H1 (cell line): ENCODE data around the gene BLOC1S1. TPM values are rescaled to one million over a fixed set of nuclear protein-coding genes. Genes with fewer than 3 reads are reported as not detected.

Experiments used
- CTCF ChIA-PET: fragments of 300-600 bp; sonication (Branson Sonifier 250); formaldehyde crosslinking; loops from one replicate; lab custom pipeline; 2021; ENCODE audit not compliant: partially characterized antibody; lab: Charles Lee
- POLR2A ChIA-PET: fragments of 300-600 bp; sonication (Branson Sonifier 250); formaldehyde crosslinking; loops from one replicate; lab custom pipeline; 2021; ENCODE audit warnings: inconsistent platforms; ENCODE audit not compliant: partially characterized antibody; lab: Charles Lee
- DNase-seq, 2 experiments: peaks; one replicate each; pipeline versions ENCODE4 v3.0.0 to v3.0.0-alpha.2; 2010 to 2022; ENCODE audit warnings: low spot score in 2 of 2, low read depth in 1 of 2, mixed read lengths in 1 of 2
- FAIRE-seq: peaks from 2 replicates; lab custom pipeline; 2011; peaks lifted over from hg19 to GRCh38; lab: Jason Lieb, UNC
- H2AFZ ChIP-seq: 2 replicates; pipeline ENCODE4 v1.8.1; 2012; ENCODE audit warnings: low read length, inconsistent platforms
- H2AK5ac ChIP-seq: 2 replicates; pipeline ENCODE4 v1.6.1; 2013; ENCODE audit warnings: low read depth, low read length
- H2BK120ac ChIP-seq: replicated peaks from 2 replicates; pipeline ENCODE3; 2013; ENCODE audit warnings: low read depth, low read length, inconsistent platforms
- H2BK12ac ChIP-seq: 2 replicates; pipeline ENCODE4 v1.6.1; 2013; ENCODE audit warnings: low read depth, low read length
- H2BK15ac ChIP-seq: 2 replicates; pipeline ENCODE4 v1.6.1; 2013; ENCODE audit warnings: low read length
- H2BK20ac ChIP-seq: 2 replicates; pipeline ENCODE4 v1.6.1; 2013; ENCODE audit warnings: low read length
- H2BK5ac ChIP-seq: 2 replicates; pipeline ENCODE4 v1.6.1; 2013; ENCODE audit warnings: low read depth, low read length
- H3K14ac ChIP-seq: 2 replicates; pipeline ENCODE4 v1.6.1; 2013; ENCODE audit warnings: inconsistent platforms; ENCODE audit not compliant: insufficient read length
- H3K18ac ChIP-seq: 2 replicates; pipeline ENCODE4 v1.6.1; 2013; ENCODE audit warnings: low read length; ENCODE audit errors: extremely low read depth
- H3K23ac ChIP-seq: 2 replicates; pipeline ENCODE4 v1.6.1; 2013; ENCODE audit warnings: inconsistent platforms; ENCODE audit not compliant: insufficient read length
- H3K23me2 ChIP-seq: 2 replicates; pipeline ENCODE4 v1.6.1; 2013; ENCODE audit warnings: low read depth, low read length
- H3K27ac ChIP-seq: 2 replicates; pipeline ENCODE4 v1.6.1; 2011; ENCODE audit warnings: low read depth, low read length, inconsistent platforms
- H3K27me3 ChIP-seq, 4 experiments: replicated peaks in 1 of 4; 1 replicate in 1 of 4; 2 replicates in 3 of 4; pipeline versions ENCODE4 v1.6.1 to v1.8.1; 2011 to 2013; ENCODE audit warnings: low read length in 3 of 4, mild to moderate bottlenecking in 3 of 4, inconsistent platforms in 2 of 4, mixed read lengths in 2 of 4, moderate library complexity in 1 of 4; ENCODE audit not compliant: control insufficient read depth in 3 of 4, insufficient read depth in 3 of 4; ENCODE audit errors: extremely low read depth in 1 of 4
- H3K36me3 ChIP-seq, 4 experiments: 2 replicates each; pipeline versions ENCODE4 v1.6.1 to v1.8.1; 2011 to 2013; ENCODE audit warnings: mild to moderate bottlenecking in 4 of 4, low read length in 3 of 4, moderate library complexity in 2 of 4, control low read depth in 1 of 4, inconsistent platforms in 1 of 4; ENCODE audit not compliant: insufficient read depth in 4 of 4, control insufficient read depth in 2 of 4
- H3K4ac ChIP-seq: replicated peaks from 2 replicates; pipeline ENCODE3; 2013; ENCODE audit warnings: low read length, low read depth, mixed read lengths, inconsistent platforms; ENCODE audit not compliant: insufficient read length
- H3K4me1 ChIP-seq, 4 experiments: replicated peaks in 1 of 4; 1 replicate in 1 of 4; 2 replicates in 3 of 4; pipeline versions ENCODE4 v1.6.1 to v1.8.1; 2011 to 2013; ENCODE audit warnings: low read length in 3 of 4, inconsistent platforms in 2 of 4, mixed read lengths in 1 of 4; ENCODE audit not compliant: insufficient read depth in 4 of 4, control insufficient read depth in 3 of 4
- H3K4me2 ChIP-seq, 2 experiments: 2 replicates each; pipeline versions ENCODE4 v1.6.1 to v1.8.1; 2011 to 2013; ENCODE audit warnings: low read depth in 2 of 2, low read length in 2 of 2, control low read depth in 1 of 2, inconsistent platforms in 1 of 2, mild to moderate bottlenecking in 1 of 2; ENCODE audit not compliant: insufficient read depth in 1 of 2
- H3K4me3 ChIP-seq, 4 experiments: fragments of 200-600, 300-600 bp in 1 of 4; sonication (generic), shearing (Covaris generic), sonication (Bioruptor Twin) in 1 of 4; 2 replicates each; pipeline versions ENCODE4 v1.5.1 to v1.8.1; 2011 to 2016; ENCODE audit warnings: low read length in 4 of 4, low read depth in 3 of 4, control low read depth in 2 of 4, inconsistent platforms in 2 of 4, mild to moderate bottlenecking in 2 of 4, mixed read lengths in 1 of 4, moderate library complexity in 1 of 4; ENCODE audit not compliant: insufficient read depth in 2 of 4; ENCODE audit errors: extremely low read depth in 1 of 4
- H3K56ac ChIP-seq: replicated peaks from 2 replicates; pipeline ENCODE3; 2013; ENCODE audit warnings: low read depth, mild to moderate bottlenecking, mixed read lengths, low read length, inconsistent platforms; ENCODE audit not compliant: insufficient read length
- H3K79me1 ChIP-seq: 2 replicates; pipeline ENCODE4 v1.6.1; 2013; ENCODE audit warnings: low read depth, low read length, control low read depth
- H3K79me2 ChIP-seq, 2 experiments: 2 replicates each; pipeline versions ENCODE4 v1.6.1 to v1.8.1; 2012 to 2013; ENCODE audit warnings: low read length in 2 of 2, mild to moderate bottlenecking in 2 of 2, inconsistent platforms in 1 of 2; ENCODE audit not compliant: insufficient read depth in 2 of 2, control insufficient read depth in 1 of 2
- H3K9ac ChIP-seq, 4 experiments: replicated peaks in 1 of 4; 1 replicate in 1 of 4; 2 replicates in 3 of 4; pipeline versions ENCODE4 v1.6.1 to v1.8.1; 2011 to 2013; ENCODE audit warnings: low read depth in 3 of 4, low read length in 3 of 4, control low read depth in 2 of 4, mild to moderate bottlenecking in 2 of 4, moderate library complexity in 2 of 4, inconsistent platforms in 1 of 4; ENCODE audit errors: extremely low read depth in 1 of 4
- H3K9me3 ChIP-seq, 2 experiments: 2 replicates each; pipeline versions ENCODE4 v1.6.1 to v1.8.1; 2012 to 2013; ENCODE audit warnings: mild to moderate bottlenecking in 2 of 2, moderate library complexity in 2 of 2, control low read depth in 1 of 2, inconsistent platforms in 1 of 2, low read depth in 1 of 2, low read length in 1 of 2, mixed read lengths in 1 of 2; ENCODE audit not compliant: insufficient read depth in 2 of 2
- H4K20me1 ChIP-seq, 2 experiments: replicated peaks in 1 of 2; 2 replicates each; pipeline versions ENCODE3 to v1.8.1; 2011 to 2013; ENCODE audit warnings: inconsistent platforms in 2 of 2, low read length in 2 of 2, mild to moderate bottlenecking in 1 of 2; ENCODE audit not compliant: insufficient read depth in 2 of 2, control insufficient read depth in 1 of 2
- H4K5ac ChIP-seq: 2 replicates; pipeline ENCODE4 v1.6.1; 2013; ENCODE audit warnings: low read length, low read depth, mixed read lengths, inconsistent platforms; ENCODE audit not compliant: insufficient read length
- H4K8ac ChIP-seq: 2 replicates; pipeline ENCODE4 v1.8.0; 2013; ENCODE audit warnings: mild to moderate bottlenecking, moderate library complexity, low read length, inconsistent platforms; ENCODE audit not compliant: insufficient read depth; ENCODE audit errors: extremely low read depth
- H4K91ac ChIP-seq: replicated peaks from 2 replicates; pipeline ENCODE3; 2013; ENCODE audit warnings: low read length, mixed read lengths, inconsistent platforms; ENCODE audit not compliant: insufficient read length
- CEBPB ChIP-seq: IDR thresholded peaks from 2 replicates; pipeline ENCODE4 v1.6.1; 2012; ENCODE audit warnings: low read depth, low read length
- POLR2AphosphoS5 ChIP-seq: IDR thresholded peaks from 2 replicates; pipeline ENCODE4 v1.6.1; 2011; ENCODE audit warnings: low read depth, low read length
- RBBP5 ChIP-seq: IDR thresholded peaks from 2 replicates; pipeline ENCODE4 v1.7.1; 2012; ENCODE audit warnings: low read depth, mild to moderate bottlenecking, inconsistent platforms, low read length, moderate library complexity, borderline replicate concordance
- TAF1 ChIP-seq: IDR thresholded peaks from 2 replicates; pipeline ENCODE4 v1.6.1; 2011; ENCODE audit warnings: mild to moderate bottlenecking, low read depth, low read length
- WGBS, 2 experiments: shearing (Covaris generic) in 1 of 2; methylation state at CpG; one replicate each; pipeline versions ENCODE4 v1.1.6 to v1.1.7; 2013 to 2015; ENCODE audit warnings: low lambda C conversion rate in 2 of 2, mixed read lengths in 2 of 2, inconsistent platforms in 1 of 2, low coverage in 1 of 2, missing lambda C conversion rate in 1 of 2; ENCODE audit not compliant: insufficient replicate concordance in 2 of 2, insufficient coverage in 1 of 2, insufficient read length in 1 of 2; ENCODE audit errors: extremely low coverage in 1 of 2, missing lambda C conversion rate in 1 of 2; 5-methylcytosine and 5-hydroxymethylcytosine counted together
- polyA plus RNA-seq, 7 experiments: library from polyadenylated mRNA; depleted of rRNA in 3 of 7; stranded (reverse) in 5 of 7; unstranded in 2 of 7; fragments of >200 nt in 5 of 7; fragments of 200-250 nt in 2 of 7; gene quantifications; 1 replicate in 5 of 7; 2 replicates in 1 of 7; 4 replicates in 1 of 7; pipeline versions ENCODE4 v1.2.1 to v1.2.3, GENCODE V29; 2011 to 2013; ENCODE audit warnings: missing spikeins in 2 of 7, mixed read lengths in 2 of 7
- total RNA-seq: library from RNA; stranded (reverse); fragmentation: NEBNext Ultra II Directional; extraction: Animal tissue kit (Norgen Biotek cat#: 25700); gene quantifications from 2 replicates; pipeline ENCODE4 v1.2.1, GENCODE V29; 2021

The BLOC1S1 gene
- total and polyA plus RNA-seq, 2 of the 8 experiments (the other 6 are each of a cell fraction or from before 2014, with no cell fraction given), result 91.1 to 185 TPM

GRCh38 chr12:55666508-55666907 lies 49.3 kb upstream of the BLOC1S1 start:
- no peaks in the 10 kb centered on the region for H3K36me3 ChIP-seq
- no peak overlapping the region for H4K5ac ChIP-seq
- H3K4me1 ChIP-seq, result no peaks in the 10 kb centered on the region
- H3K9ac ChIP-seq, result no peak overlapping the region
- H3K9me3 ChIP-seq, result no peaks in the 10 kb centered on the region
- H2BK15ac ChIP-seq, result no peak overlapping the region
- no peaks in the 10 kb centered on the region for H3K23me2 ChIP-seq
- H2BK5ac ChIP-seq, result no peak overlapping the region
- no peak overlapping the region for H2BK20ac ChIP-seq
- no peak overlapping the region for H3K27ac ChIP-seq
- no peak overlapping the region for H3K4me3 ChIP-seq
- H3K79me2 ChIP-seq, result no peaks in the 10 kb centered on the region
- WGBS, 2 experiments, result 90% methylated on average over 7 of the region's 7 CpGs; no CpG with 5 or more reads in 1 of the 2 experiments
- DNase-seq (no peak), FAIRE-seq (no peak)
- H4K91ac ChIP-seq, result no peak overlapping the region
- H3K18ac ChIP-seq, result no peak overlapping the region
- H2BK12ac ChIP-seq, result no peak overlapping the region
- no peak overlapping the region for H2AK5ac ChIP-seq
- no peaks in the 10 kb centered on the region for H3K27me3 ChIP-seq
- no peak overlapping the region for H3K14ac ChIP-seq
- ChIA-PET POLR2A (no interaction called here), CTCF (interaction anchor here (1.6 to 1.8 kb wide), 2 partner anchors 15 to 40 kb away, joined by 6 to 8 read pairs; a partner anchor contains a TSS)
- H3K56ac ChIP-seq, result no peak overlapping the region
- no peak overlapping the region for H2BK120ac ChIP-seq
- no peak overlapping the region for H3K4me2 ChIP-seq
- H3K79me1 ChIP-seq, result no peaks in the 10 kb centered on the region
- no peaks in the 10 kb centered on the region for H4K20me1 ChIP-seq
- H2AFZ ChIP-seq, result no peak overlapping the region
- H3K23ac ChIP-seq, result no peak overlapping the region
- no peak overlapping the region for H3K4ac ChIP-seq
- TF ChIP-seq CEBPB (no peak), TAF1 (no peak), POLR2AphosphoS5 (no peak), RBBP5 (no peak)
- H4K8ac ChIP-seq, result no peak overlapping the region
